ENCODE data around the gene IFT20.
A peak's percentile ranks its signal among the peaks of the same experiment; 100 is the strongest.

Gene IFT20

GRCh38 chr17:28346199-28346580, 10.9 kb upstream of the IFT20 start:
- no peaks in the 10 kb centered on the region for H3K4me1 Mint-ChIP-seq

GRCh38 chr17:28345419-28346198, 10.3 kb upstream of the IFT20 start:
- Mint-ChIP-seq H3K4me1 (no peaks in the 10 kb centered on the region), H3K27ac (no peak overlapping the region), H3K9me3 (no peaks in the 10 kb centered on the region), H3K4me3 (no peak overlapping the region), H3K36me3 (ENCODE audit: low read depth) (peaks cover 57% of the 10 kb centered on the region), H3K27me3 (ENCODE audit: low read depth) (no peaks in the 10 kb centered on the region)
- TF ChIP-seq CTCF (IDR thresholded peaks at IDR 0.05; ENCODE audit: unreplicated experiment in 3 of 3) = no peak

More at GRCh38 chr17:28346199-28346580, 10.9 kb upstream of the IFT20 start:
- Mint-ChIP-seq H3K36me3 (ENCODE audit: low read depth) (peaks cover 61% of the 10 kb centered on the region), H3K27ac (peak overlapping the region in 1 of 3 experiments; percentile 72), H3K4me3 (no peak overlapping the region), H3K9me3 (no peaks in the 10 kb centered on the region), H3K27me3 (ENCODE audit: low read depth) (no peaks in the 10 kb centered on the region)
- TF ChIP-seq CTCF (IDR thresholded peaks at IDR 0.05; ENCODE audit: unreplicated experiment in 3 of 3) = no peak

GRCh38 chr17:28344435-28344901, 9.2 kb upstream of the IFT20 start:
- TF ChIP-seq CTCF (IDR thresholded peaks at IDR 0.05; ENCODE audit: unreplicated experiment in 3 of 3) = no peak
- Mint-ChIP-seq H3K36me3 (ENCODE audit: low read depth) (peaks cover 55% of the 10 kb centered on the region), H3K4me1 (no peaks in the 10 kb centered on the region), H3K27ac (no peak overlapping the region), H3K27me3 (ENCODE audit: low read depth) (no peaks in the 10 kb centered on the region), H3K4me3 (no peak overlapping the region), H3K9me3 (no peaks in the 10 kb centered on the region)

GRCh38 chr17:28344011-28344410, 8.7 kb upstream of the IFT20 start:
- Mint-ChIP-seq H3K27me3 (ENCODE audit: low read depth) (no peaks in the 10 kb centered on the region), H3K27ac (no peak overlapping the region), H3K4me1 (no peaks in the 10 kb centered on the region), H3K9me3 (no peaks in the 10 kb centered on the region), H3K4me3 (no peak overlapping the region), H3K36me3 (ENCODE audit: low read depth) (peaks cover 54% of the 10 kb centered on the region)
- no peak for TF ChIP-seq CTCF (IDR thresholded peaks at IDR 0.05; ENCODE audit: unreplicated experiment in 3 of 3)

- no peaks in the 10 kb centered on the region for H3K27me3 Mint-ChIP-seq (ENCODE audit: low read depth)
- H3K9me3 Mint-ChIP-seq = no peaks in the 10 kb centered on the region
- H3K36me3 Mint-ChIP-seq (ENCODE audit: low read depth) = peaks cover 51% of the 10 kb centered on the region
- H3K4me3 Mint-ChIP-seq = no peak overlapping the region
- no peak overlapping the region for H3K27ac Mint-ChIP-seq
- TF ChIP-seq CTCF (IDR thresholded peaks at IDR 0.05; ENCODE audit: unreplicated experiment in 3 of 3) = no peak
- peaks cover 3% of the 10 kb centered on the region for H3K4me1 Mint-ChIP-seq
Measured at GRCh38 chr17:28343491-28343932, 8.2 kb upstream of the IFT20 start.

- peaks cover 13% of the 10 kb centered on the region for H3K4me1 Mint-ChIP-seq
- H3K36me3 Mint-ChIP-seq (ENCODE audit: low read depth) = peaks cover 44% of the 10 kb centered on the region
- H3K27ac Mint-ChIP-seq = no peak overlapping the region
Measured at GRCh38 chr17:28342313-28342712, 7.0 kb upstream of the IFT20 start.

More at GRCh38 chr17:28342313-28342712, 7.0 kb upstream of the IFT20 start:
- no peaks in the 10 kb centered on the region for H3K9me3 Mint-ChIP-seq
- TF ChIP-seq CTCF (IDR thresholded peaks at IDR 0.05; ENCODE audit: unreplicated experiment in 3 of 3) = no peak
- H3K4me3 Mint-ChIP-seq = no peak overlapping the region
- H3K27me3 Mint-ChIP-seq (ENCODE audit: low read depth) = no peaks in the 10 kb centered on the region
